ENCODE measurements around the gene CGB8.

The CGB8 gene

GRCh38 chr19:49004133-49004532 is 44.8 kb downstream of the CGB8 start:
- no peak for DNase-seq

- DNase-seq: peak; percentile 73
Observed at GRCh38 chr19:48999481-49000325, 49.2 kb downstream of the CGB8 start.

DNA sequence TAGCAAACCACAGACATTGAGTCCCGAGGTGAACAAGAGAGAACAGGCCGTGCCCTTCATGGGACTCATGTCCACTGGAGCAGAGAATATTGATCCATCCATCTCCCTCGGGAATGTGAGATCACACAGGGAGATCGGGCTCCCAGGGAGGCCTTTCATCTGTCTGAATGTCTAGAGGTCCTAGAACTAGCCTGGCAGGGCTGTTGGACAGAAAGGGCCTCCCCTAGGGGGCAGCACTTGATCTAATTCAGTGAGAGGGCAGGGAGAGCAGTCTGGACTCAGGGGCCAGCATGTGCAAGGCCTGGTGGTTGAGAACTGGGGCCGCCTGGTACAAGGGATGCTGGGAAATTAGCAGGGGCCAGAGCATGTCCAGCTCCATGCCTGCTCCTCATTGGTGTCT is 50.9 kb downstream of the CGB8 start:
- DNase-seq: peak; percentile 60

All from activated CD4-positive, alpha-beta T cell treated with anti-CD3 and anti-CD28 coated beads, Interleukin-2, amount 50 U/mL, for 16 hours (primary cell).